GM12878 (cell line): ENCODE results near the gene ZNF530. TPM values are rescaled to one million over a fixed set of nuclear protein-coding genes. Genes with fewer than 3 reads are reported as not detected.

Source experiments
- ATAC-seq: fragments of 200-7000 bp; cut with Tn5 transposase; 3 replicates; pipeline ENCODE4 v1.9.1; 2020; ENCODE audit warnings: mild to moderate bottlenecking, moderate library complexity
- BruUV-seq: library from RNA; stranded (reverse); fragments of 400-500 nt; replicated peaks from 2 replicates; lab custom pipeline; 2021; lab: Mats Ljungman, UMichigan
- CTCF ChIA-PET: fragments of 300-600 bp; sonication (Branson Sonifier 250); formaldehyde crosslinking; extraction: SDS; loops from one replicate; lab custom pipeline; 2021; ENCODE audit warnings: inconsistent platforms; lab: Yijun Ruan, JAX
- POLR2A ChIA-PET: fragments of 350-600 bp; formaldehyde crosslinking; extraction: SDS; loops from one replicate; lab custom pipeline; 2021; ENCODE audit warnings: inconsistent platforms; lab: Charles Lee
- RAD21 ChIA-PET: fragments of 300-600 bp; sonication (Branson Sonifier 250); formaldehyde crosslinking; loops from one replicate; lab custom pipeline; 2023; ENCODE audit warnings: antibody characterized with exemption; ENCODE audit not compliant: unreplicated experiment; lab: Charles Lee
- SMC1A ChIA-PET: fragments of 300-600 bp; sonication (Branson Sonifier 250); formaldehyde crosslinking; loops from one replicate; lab custom pipeline; 2023; ENCODE audit not compliant: unreplicated experiment, uncharacterized antibody; lab: Charles Lee
- DNase-seq: peaks from one replicate; pipeline ENCODE4 v3.0.0-alpha.2; 2011; ENCODE audit warnings: low read depth, low spot score
- FAIRE-seq: peaks from 3 replicates; lab custom pipeline; 2011; peaks lifted over from hg19 to GRCh38; lab: Jason Lieb, UNC
- H2AFZ ChIP-seq: 2 replicates; pipeline ENCODE4 v1.6.0; 2011; ENCODE audit warnings: low read depth, low read length, control low read depth; ENCODE audit not compliant: control insufficient read depth
- H3K27ac ChIP-seq: 2 replicates; pipeline ENCODE4 v1.5.1; 2011; ENCODE audit warnings: control low read depth; ENCODE audit not compliant: control insufficient read depth, insufficient read depth
- H3K27me3 ChIP-seq, 2 experiments: replicated peaks in 1 of 2; 2 replicates each; pipeline versions ENCODE4 v1.6.0 to v1.6.1; 2011; ENCODE audit warnings: low read length in 1 of 2; ENCODE audit not compliant: control insufficient read depth in 2 of 2, insufficient read depth in 2 of 2
- H3K36me3 ChIP-seq, 2 experiments: 2 replicates each; pipeline ENCODE4 v1.5.1; 2011; ENCODE audit warnings: low read length in 1 of 2; ENCODE audit not compliant: control insufficient read depth in 2 of 2, insufficient read depth in 2 of 2
- H3K4me1 ChIP-seq: 2 replicates; pipeline ENCODE4 v1.6.1; 2011; ENCODE audit warnings: mild to moderate bottlenecking, low read length, moderate library complexity, mixed read lengths; ENCODE audit not compliant: control insufficient read depth, insufficient read depth
- H3K4me2 ChIP-seq: 2 replicates; pipeline ENCODE4 v1.6.0; 2011; ENCODE audit warnings: control low read depth; ENCODE audit not compliant: control insufficient read depth, insufficient read depth
- H3K4me3 ChIP-seq: fragments of 200-600 bp; sonication (generic); 2 replicates; pipeline ENCODE4 v1.5.1; 2016
- H3K79me2 ChIP-seq: 2 replicates; pipeline ENCODE4 v1.6.0; 2011; ENCODE audit warnings: low read length; ENCODE audit not compliant: control insufficient read depth, insufficient read depth
- H3K9ac ChIP-seq: 2 replicates; pipeline ENCODE4 v1.8.0; 2011; ENCODE audit warnings: low read length, control low read depth, mixed read lengths; ENCODE audit not compliant: control insufficient read depth, insufficient read depth
- H3K9me3 ChIP-seq: replicated peaks from 3 replicates; pipeline ENCODE4 v1.5.1; 2011; ENCODE audit warnings: mild to moderate bottlenecking, low read length; ENCODE audit not compliant: control insufficient read depth, insufficient read depth
- H4K20me1 ChIP-seq: 2 replicates; pipeline ENCODE4 v1.6.0; 2011; ENCODE audit not compliant: control insufficient read depth, insufficient read depth
- BCLAF1 ChIP-seq: fragments of 450-650 bp; IDR thresholded peaks from 2 replicates; pipeline ENCODE4 v1.6.1; 2017; ENCODE audit warnings: antibody characterized with exemption, mild to moderate bottlenecking, moderate library complexity
- CHD2 ChIP-seq: IDR thresholded peaks from 2 replicates; pipeline ENCODE4 v1.6.1; 2011; ENCODE audit warnings: low read depth, low read length, improper control_type of control experiment, borderline replicate concordance
- ETV6 ChIP-seq, 2 experiments: fragments of 450-650 bp in 1 of 2; IDR thresholded peaks in 1 of 2; conservative IDR thresholded peaks in 1 of 2; 2 replicates each; pipeline ENCODE4 v1.6.1; 2014; ENCODE audit warnings: antibody characterized with exemption in 1 of 2, borderline replicate concordance in 1 of 2, low read depth in 1 of 2, mild to moderate bottlenecking in 1 of 2, moderate library complexity in 1 of 2
- SIN3A ChIP-seq: IDR thresholded peaks from 2 replicates; pipeline ENCODE4 v1.6.1; 2012; ENCODE audit warnings: low read depth, low read length, improper control_type of control experiment
- SRF ChIP-seq, 2 experiments: IDR thresholded peaks; 2 replicates each; pipeline ENCODE4 v1.6.1; 2011; ENCODE audit warnings: low read depth in 2 of 2, low read length in 2 of 2, mild to moderate bottlenecking in 1 of 2, moderate library complexity in 1 of 2
- SUPT20H ChIP-seq: IDR thresholded peaks from 2 replicates; pipeline ENCODE4 v1.6.1; 2011; ENCODE audit warnings: low read depth, mild to moderate bottlenecking, low read length, moderate library complexity, borderline replicate concordance; ENCODE audit not compliant: control insufficient read depth
- ZNF207 ChIP-seq: fragments of 450-650 bp; IDR thresholded peaks from 2 replicates; pipeline ENCODE4 v1.6.1; 2014; ENCODE audit warnings: antibody characterized with exemption, mild to moderate bottlenecking, borderline replicate concordance
- ZSCAN29 ChIP-seq: fragments of 450-650 bp; IDR thresholded peaks from 2 replicates; pipeline ENCODE4 v1.6.1; 2017; ENCODE audit warnings: mild to moderate bottlenecking, moderate library complexity
- WGBS: methylation state at CpG from one replicate; pipeline ENCODE4 v1.1.6; 2016; ENCODE audit warnings: low lambda C conversion rate; ENCODE audit not compliant: insufficient replicate concordance, insufficient coverage; ENCODE audit errors: missing lambda C conversion rate; 5-methylcytosine and 5-hydroxymethylcytosine counted together
- in situ Hi-C: fragments of 300-500 bp; cut with MboI; formaldehyde crosslinking; loops from 9 replicates; pipeline ENCODE4 v1.14.3; 2018; ENCODE audit warnings: mixed read lengths
- intact Hi-C: fragments of 100-400 bp; cut with micrococcal nuclease; formaldehyde crosslinking; loops from one replicate; pipeline ENCODE4 v1.14.2; 2022; ENCODE audit not compliant: unreplicated experiment
- polyA plus RNA-seq, 11 experiments: library from polyadenylated mRNA; depleted of rRNA in 4 of 11; unstranded in 6 of 11; stranded (reverse) in 5 of 11; fragments of >200 nt; fragmentation: Nextera tagmentation in 4 of 11; fragmentation: Illumina TruSeq in 1 of 11; extraction: Ambion mirVana in 4 of 11; extraction: Trizol in 1 of 11; gene quantifications; 1 replicate in 1 of 11; 2 replicates in 10 of 11; pipeline versions ENCODE4 v1.2.1 to v1.2.3, GENCODE V29; 2011 to 2016; ENCODE audit warnings: inconsistent platforms in 2 of 11, missing spikeins in 2 of 11, low read depth in 1 of 11
- total RNA-seq, 4 experiments: library from RNA; depleted of rRNA in 3 of 4; stranded (reverse); fragments of >200 nt in 3 of 4; fragmentation: Illumina TruSeq in 1 of 4; extraction: Trizol in 1 of 4; gene quantifications; 2 replicates each; pipeline versions ENCODE4 v1.2.1 to v1.2.3, GENCODE V29; 2013 to 2021

Gene ZNF530
- total and polyA plus RNA-seq, 10 of the 15 experiments (the other 5 are each of a cell fraction or from before 2014, with no cell fraction given): 1.9 to 9.3 (median 6.6) TPM

- TF ChIP-seq BCLAF1 (no peak), SUPT20H (no peak), CHD2 (peak; percentile 83), SIN3A (0 out of 2 replicates have a peak, but pooled peaks have one; percentile 40), ZSCAN29 (no peak), ETV6 (conservative IDR thresholded peaks at IDR 0.05 in 1 of 2, IDR thresholded peaks at IDR 0.05 in 1 of 2; ENCODE audit: borderline replicate concordance in 1 of 2, low read depth in 1 of 2) (no peak)
These were observed 15.9 kb upstream of the ZNF530 start, which contains the start of gene ZIK1 (continued) for GRCh38 chr19:57583521-57584416.

- Histone ChIP-seq H3K79me2 (no peaks in the 10 kb centered on the region), H3K9me3 (peaks cover 52% of the 10 kb centered on the region), H3K9ac (no peak overlapping the region), H3K4me2 (no peak overlapping the region), H2AFZ (no peak overlapping the region), H3K4me3 (no peak overlapping the region), H3K27ac (no peak overlapping the region), H3K4me1 (peaks cover 6% of the 10 kb centered on the region; the same call in 1 of the 2 replicates), H4K20me1 (no peaks in the 10 kb centered on the region), H3K27me3 (no peaks in the 10 kb centered on the region), H3K36me3 (peaks cover 3 to 5% of the 10 kb centered on the region in 2 experiments; a peak in 2 of 4 replicates)
- in situ Hi-C loops: no loop called here
- ChIA-PET RAD21 (no interaction called here), POLR2A (no interaction called here), SMC1A (no interaction called here), CTCF (no interaction called here)
- 44% methylated on average over 1 of the region's 1 CpG for WGBS
- intact Hi-C loops: no loop called here
- no peak for ATAC-seq
- no TSS peak for BruUV-seq
- DNase-seq: no peak
- TF ChIP-seq ZNF207: no peak
- no peak for TF ChIP-seq SRF (IDR thresholded peaks at IDR 0.05; ENCODE audit: low read depth in 2 of 2, low read length in 2 of 2)
- no peak for FAIRE-seq
These were observed 12.2 kb upstream of the ZNF530 start for GRCh38 chr19:57587529-57587928.
